Stimulated activated CD8-positive, alpha-beta memory T cell treated with anti-CD3 and anti-CD28 coated beads, Interleukin-7, amount 100 ng/mL, for 1 hour (primary cell): Measurements from ENCODE around the gene PARD3.
"Not testable (repeated sequence)": the region's sequence is repeated elsewhere in the genome, so short reads cannot be mapped to it uniquely, and the experiment has no call there.

Experiments used
- DNase-seq, 2 donors: peaks; one replicate each; pipeline ENCODE4 v3.0.0-alpha.2; 2020; ENCODE audit warnings: low read depth in 2 of 2

Gene PARD3

DNA sequence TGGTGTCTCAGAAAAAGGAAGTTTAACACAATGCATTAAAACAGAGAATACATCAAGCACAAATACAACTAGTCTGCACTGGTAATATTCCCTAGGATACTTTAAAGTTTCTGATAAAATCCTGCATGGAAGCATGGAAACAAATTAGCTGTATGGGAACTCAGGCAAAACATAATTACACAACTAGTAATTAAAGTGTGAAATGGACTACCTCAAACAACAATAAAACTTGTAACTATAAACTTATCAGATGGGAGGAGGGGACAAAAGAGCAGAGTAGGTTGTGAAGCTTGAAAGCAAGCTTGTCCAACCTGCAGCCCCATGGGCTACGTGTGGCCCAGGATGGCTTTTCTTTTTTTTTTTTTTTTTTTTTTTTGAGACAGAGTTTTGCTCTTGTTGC is 98.9 kb downstream of the PARD3 start:
- DNase-seq: no peak

DNA sequence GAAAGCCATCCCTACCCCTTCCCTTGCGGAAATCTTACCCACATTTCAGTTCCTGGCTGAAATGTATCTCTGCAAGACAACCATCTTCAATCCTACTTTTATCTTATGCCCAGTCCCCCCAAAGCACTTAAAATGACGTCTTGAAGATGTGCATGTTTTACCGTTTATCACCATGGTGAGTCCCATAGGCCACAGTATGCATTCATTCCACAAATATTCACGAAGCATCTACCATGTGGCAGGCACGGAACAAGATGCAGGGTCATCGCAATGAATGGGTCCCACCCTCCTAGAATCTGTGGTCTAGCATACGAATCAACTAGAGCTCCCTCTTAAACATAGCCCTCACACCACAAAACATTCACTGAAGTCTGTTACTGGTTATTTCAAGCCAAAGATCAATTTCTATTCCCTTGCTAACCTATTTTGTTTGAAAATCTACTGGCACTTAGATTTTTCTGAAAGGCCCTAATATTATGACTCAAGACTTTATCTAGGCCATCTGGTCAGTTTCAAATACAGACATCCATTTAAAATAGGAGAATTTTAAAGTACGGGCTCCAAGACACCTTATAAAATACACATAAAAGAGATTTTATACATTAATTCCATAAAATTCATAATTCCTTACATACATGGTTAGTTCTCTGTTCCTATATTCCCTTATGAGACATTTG is 99.4 kb downstream of the PARD3 start:
- DNase-seq: no peak

DNA sequence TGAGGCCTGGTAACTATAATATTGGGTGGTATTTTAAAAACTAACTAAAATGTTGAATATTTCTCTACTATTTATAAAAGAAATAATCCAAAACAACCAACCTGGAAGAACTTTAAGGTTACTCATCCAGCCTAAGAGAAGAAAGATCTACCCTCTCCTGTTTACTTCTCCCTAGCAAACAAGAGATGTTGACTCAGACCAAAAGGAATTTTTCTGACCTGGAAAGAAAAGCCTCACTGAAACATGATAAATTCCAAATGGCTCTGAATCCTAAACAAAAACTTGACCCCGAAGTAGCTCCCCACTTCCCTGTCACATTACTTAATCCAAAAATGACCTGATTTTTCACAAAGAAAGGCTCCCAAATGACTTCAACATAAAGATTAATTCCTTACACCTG is 101.2 kb downstream of the PARD3 start:
- DNase-seq: no peak

DNA sequence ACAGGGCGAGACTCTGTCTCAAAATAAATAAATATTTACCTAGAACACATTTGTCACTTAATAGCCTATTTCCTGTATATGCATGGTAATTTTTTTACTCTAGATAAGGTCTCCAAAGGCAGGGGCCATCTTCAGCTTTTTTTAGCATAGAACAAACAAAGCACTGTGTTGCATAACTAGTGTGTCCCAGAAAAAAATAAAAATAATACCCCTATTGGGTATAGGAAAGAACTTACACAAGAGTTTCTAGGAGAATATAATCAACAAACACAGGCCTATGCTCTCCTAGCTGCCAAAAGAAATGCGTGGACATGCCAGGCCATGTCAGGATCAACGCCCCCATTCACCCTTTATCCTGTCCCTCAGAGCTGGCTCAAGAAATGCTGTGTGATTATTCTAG is 103.6 kb downstream of the PARD3 start:
- no peak for DNase-seq

DNA sequence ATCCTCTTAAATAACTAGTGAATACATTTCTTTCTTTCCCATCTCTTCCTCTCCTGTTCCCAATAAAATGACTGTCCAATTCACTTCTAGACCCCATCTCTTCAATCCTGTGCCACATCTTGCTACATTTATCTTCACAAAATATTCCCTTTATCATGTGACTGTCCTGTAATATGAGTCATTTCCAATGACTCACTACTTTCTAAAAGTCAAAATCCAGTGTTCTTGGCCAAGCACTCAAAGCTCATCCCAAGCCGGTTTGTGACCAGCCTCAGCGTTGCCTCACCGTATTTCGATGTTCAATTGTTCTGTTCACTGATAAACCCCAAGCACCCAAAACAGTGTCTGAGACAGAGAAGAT is 104.7 kb downstream of the PARD3 start:
- DNase-seq: no peak

DNA sequence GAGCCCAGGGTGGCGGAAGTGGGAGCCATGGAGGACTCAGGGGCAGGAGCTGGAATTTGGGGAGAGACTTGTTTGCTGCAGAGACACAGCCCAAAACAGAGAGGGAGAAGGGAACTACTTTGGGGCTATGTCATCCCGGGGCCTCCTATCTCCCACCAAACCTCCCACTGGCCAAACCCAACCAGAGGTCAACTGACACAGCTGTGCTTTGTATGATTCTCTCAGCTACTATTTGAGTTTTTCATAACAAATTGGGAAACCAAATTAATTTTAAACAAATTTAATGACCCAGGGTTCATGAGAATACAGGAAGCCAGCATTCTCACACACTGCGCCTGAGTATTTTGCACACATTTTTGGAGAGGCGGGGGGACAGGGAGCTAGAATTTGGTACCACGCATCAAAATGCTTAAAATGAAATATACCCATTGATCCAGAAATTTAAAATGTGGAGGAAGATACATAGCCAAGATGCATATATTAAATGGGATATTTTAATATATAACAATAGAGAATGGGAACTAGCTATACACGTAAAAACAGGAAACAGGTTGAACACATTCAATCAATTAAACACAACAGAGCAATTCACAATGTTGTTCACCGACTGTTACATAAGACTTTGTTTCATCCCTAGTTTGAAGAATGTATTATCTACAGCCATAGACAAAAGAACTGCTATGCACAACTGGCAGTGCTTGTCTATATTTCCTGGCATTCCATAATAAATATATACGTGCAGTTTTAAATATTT is 105.3 kb downstream of the PARD3 start:
- DNase-seq: no peak

DNA sequence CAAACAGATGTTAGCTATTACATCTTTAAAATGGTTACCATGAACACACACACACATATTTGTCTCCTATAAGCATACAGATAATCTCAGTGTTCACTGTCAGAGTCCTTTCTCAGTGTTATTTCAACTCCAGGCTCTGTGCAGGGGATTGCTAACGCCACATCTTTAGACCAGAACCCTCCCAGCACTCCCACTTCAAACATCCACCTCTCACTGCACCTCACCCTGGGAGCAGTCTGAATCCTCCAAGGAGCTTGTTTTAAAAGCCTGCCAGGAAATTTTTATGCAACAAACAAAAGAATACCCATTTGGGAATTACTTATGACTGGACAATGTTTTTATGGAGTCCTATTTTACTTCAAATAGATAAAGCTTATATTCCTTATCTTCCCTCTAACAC is 107.4 kb downstream of the PARD3 start:
- no peak for DNase-seq

DNA sequence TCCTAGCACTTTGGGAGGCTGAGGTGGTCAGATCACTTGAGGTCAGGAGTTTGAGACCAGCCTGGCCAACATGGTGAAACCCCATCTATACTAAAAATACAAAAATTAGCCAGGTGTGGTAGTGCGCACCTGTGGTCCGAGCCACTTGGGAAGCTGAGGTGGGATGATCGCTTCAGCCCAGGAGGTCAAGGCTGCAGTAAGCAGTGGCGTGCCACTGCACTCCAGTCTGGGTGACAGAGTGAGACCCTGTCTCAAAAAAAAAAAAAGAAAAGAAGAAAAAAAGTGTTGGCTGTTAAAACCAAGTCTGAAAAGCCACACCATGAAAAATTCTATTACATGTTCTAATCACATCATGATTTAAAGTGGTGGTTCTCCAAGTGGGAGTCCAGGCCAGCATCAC is 108.1 kb downstream of the PARD3 start:
- DNase-seq: not testable (repeated sequence)

DNA sequence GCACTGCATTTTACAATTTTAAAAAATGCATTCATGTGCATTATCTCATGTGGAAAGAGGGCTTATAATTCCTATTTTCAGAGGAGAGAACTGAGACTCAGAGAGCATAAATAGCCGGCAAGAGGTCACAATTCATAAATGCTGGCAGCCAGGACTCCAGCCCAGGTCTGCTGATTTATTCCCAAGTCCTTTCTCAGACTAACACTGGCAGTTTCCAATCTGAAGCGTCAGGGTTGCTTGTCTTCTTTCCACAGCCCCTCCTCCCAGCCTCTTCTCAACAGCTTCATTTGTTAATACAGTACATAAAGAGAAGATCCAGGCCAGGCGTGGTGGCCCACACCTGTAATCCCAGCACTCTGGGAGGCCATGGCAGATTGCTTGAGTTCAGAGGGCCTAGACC is 108.9 kb downstream of the PARD3 start:
- DNase-seq: no peak

DNA sequence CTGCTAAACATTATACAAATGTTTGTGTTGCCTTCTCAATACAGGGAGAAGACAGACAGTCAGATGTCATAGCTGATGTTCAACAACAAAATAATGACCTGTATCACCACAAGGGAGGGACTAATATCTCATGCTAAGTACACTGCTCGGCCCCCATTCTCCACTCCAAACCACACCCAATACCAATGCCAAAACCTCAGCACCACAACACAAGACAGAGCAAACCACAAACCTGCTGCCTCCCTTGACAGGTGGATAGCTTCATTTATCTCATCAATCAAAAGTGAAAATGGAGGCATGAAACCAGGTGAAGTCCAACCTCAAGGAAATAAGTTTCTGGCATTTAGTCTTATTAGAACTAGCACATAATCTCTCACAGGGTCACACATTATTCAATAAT is 109.5 kb downstream of the PARD3 start:
- DNase-seq: no peak

DNA sequence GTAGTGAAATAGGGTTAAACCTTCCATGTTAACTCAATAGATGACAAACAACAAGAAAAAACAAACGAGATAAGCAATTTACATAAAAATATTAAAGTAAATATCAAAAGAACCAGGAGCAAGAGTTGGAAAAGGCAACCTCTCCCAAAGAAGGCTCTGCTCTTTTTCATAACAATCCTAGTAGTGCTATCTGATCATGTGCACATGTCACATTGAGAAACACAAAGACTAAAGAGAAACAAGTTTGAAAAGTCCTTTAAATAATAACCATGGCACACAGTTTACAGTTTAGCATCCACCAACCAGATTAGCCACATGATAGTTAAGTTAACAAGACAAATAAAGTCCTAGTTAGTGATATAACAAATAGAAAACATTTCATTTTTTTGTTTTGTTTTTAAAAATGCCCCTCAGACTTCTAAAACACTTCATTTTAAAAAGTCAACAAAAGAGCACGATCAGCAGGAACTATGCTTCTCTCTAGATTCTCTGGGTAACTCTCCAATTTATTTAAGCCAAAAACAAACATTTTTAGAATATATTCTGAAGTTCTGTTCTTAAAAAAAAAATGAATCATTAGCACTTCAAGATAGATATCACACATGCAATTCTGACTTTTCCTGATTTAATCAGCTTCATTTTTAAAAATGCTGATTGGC is 110.4 kb downstream of the PARD3 start:
- no peak for DNase-seq

DNA sequence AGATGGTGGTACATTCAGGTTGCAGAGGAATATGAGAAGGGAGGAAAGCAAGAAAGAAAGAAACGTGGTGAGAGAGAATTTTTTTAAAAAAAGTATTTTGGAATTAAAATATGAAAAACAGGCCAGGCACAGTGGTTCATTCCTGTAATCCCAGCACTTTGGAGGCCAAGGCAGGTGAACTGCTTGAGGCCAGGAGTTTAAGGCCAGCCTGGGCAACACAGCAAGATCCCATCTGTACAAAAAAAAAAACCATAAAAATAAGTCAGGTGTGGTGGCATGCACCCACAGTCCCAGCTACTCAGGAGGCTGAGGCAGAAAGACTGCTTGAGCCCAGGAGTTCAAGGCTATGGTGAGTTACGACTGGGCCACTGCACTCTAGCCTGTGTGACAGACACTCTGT is 112.1 kb downstream of the PARD3 start:
- DNase-seq: no peak

DNA sequence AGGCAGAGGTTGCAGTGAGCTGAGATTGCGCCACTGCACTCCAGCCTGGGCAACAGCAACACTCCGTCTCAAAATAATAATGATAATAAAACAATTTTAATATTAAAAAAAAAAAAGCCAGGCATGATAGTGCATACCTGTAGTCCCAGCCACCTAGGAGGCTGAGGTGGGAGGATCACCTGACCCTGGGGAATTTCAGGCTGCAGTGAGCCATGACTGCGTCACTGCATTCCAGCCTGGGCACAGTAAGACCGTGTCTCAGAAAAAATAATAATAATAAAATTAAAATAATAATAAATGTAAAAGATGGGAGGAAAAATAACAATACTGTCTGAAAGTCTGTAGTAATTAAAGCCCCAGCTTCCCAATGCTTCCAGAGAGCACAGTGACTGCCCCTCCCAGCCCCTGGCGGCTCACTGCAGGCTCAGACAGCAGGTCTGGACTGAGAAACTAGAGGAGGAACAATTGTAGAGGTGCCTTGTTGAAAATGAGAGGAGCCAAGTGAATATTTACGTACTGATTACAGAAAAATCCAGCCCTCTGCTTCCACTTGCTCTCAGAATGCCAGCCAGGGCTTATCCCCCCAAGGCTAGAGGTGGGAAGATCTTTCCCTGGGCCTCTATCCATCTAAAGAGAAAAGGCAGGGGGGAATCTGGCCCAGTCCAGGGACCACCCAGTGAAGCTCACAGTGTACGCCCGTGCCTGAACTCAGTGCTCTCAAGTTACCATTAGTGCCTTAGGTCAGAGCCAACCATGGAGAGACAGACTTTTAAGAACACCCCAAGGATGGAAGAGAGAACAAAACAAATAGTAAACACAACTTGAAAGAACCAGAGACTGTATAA is 112.8 kb downstream of the PARD3 start:
- DNase-seq: no peak

DNA sequence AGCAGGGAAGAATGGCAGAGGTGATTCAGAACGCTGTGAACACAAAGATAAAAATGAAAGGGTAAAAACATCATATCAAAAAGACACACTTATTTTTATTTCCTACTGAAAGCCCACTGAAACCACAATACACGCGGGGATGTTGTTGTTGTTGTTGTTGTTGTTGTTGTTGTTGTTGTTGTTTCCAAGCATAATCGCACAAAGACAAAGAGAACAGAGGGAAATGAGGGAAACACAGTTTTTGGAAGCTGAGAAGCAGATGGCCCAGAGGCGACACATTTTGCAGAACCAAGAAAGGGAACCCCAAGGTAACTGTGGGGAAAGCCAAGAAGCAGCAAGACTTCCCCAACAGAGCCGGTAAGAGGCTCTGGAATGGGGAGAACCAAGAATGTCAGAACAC is 113.9 kb downstream of the PARD3 start:
- DNase-seq: no peak

DNA sequence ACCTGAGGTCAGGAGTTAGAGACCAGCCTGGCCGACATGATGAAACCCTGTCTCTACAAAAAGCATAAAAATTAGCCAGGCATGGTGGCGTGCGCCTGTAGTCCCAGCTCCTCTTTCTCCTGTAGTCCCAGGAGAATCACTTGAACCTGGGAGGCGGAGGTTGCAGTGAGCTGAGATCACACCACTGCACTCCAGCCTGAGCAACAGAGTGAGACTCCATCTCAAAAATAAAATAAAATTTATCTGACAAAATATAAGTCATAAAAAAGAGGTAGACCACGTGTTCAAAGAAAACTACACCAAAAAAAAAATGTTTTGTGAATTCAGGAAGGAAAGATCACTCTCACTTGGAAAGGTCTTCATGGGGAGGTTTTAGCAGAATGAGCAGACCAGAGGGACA is 114.3 kb downstream of the PARD3 start:
- DNase-seq: not testable (repeated sequence)

DNA sequence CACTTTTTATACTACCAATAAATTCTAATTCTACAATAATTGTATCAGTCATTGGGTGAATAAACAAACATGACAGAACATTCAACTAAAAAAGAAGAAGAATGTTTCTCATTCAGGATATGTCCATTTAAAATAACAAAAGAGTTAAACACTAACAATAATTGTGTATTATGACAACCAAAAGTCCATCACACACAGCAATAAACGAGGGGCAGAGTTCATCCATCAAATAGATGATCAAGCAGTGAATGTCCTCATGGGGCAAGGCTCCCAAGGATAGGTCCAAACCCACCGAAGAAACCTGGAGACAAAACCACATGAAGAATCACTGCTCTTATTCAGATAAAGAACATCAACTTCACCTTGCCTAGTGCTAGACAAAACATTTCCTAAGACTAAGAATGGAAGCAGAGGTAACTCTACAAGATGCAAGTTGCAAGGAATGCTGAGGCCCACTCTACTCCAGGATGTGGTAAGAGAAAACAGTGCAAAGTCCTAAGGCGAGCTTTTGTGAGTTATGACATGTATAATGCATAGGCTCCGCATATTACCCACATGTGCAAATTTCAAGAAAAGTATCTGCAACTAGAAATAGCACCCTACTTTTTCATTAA is 115.1 kb downstream of the PARD3 start:
- no peak for DNase-seq

DNA sequence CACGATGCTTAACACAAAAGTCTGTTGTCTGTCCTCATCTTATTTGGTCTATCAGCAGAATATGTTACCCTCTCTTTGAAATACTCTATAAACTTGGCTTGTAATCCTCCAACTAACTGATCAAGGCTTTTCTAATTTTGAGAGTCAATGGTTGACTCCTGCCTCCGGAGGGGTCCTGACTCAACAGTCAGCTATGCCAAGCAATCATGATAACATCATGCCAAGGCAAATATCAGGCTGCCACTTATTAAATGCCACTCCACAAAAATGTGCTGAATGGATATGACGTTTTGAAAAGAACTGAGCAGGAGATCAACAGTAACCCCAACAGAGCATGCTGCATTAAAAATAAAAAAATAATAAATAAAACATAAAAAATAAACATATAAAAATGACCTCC is 116.1 kb downstream of the PARD3 start:
- no peak for DNase-seq

DNA sequence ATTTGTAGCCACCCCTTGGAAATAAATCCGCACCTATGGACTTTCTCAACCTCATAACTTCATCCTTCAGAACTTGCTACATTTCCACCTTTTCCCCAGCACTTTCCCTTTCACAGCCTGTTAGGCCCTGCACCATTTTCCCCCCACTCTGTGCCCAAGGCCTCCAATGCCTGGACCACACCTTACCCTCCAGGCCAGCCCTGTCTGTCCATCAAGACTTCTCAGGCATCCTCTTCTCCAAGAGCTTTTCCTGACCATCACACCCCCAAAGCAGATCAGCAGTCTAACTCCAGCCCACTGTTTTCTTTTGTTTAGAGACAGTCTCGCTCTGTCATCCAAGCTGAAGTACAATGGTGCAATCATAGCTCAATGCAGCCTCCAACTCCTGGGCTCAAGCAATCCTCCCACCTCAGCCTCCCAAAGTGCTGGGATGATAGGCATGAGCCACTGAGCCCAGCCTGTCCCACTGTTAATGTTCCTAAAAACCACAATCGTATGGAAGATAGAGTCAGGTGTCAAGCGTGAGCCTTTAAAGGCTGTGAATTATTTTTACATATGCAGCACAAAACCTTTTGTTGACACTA is 116.8 kb downstream of the PARD3 start:
- no peak for DNase-seq

DNA sequence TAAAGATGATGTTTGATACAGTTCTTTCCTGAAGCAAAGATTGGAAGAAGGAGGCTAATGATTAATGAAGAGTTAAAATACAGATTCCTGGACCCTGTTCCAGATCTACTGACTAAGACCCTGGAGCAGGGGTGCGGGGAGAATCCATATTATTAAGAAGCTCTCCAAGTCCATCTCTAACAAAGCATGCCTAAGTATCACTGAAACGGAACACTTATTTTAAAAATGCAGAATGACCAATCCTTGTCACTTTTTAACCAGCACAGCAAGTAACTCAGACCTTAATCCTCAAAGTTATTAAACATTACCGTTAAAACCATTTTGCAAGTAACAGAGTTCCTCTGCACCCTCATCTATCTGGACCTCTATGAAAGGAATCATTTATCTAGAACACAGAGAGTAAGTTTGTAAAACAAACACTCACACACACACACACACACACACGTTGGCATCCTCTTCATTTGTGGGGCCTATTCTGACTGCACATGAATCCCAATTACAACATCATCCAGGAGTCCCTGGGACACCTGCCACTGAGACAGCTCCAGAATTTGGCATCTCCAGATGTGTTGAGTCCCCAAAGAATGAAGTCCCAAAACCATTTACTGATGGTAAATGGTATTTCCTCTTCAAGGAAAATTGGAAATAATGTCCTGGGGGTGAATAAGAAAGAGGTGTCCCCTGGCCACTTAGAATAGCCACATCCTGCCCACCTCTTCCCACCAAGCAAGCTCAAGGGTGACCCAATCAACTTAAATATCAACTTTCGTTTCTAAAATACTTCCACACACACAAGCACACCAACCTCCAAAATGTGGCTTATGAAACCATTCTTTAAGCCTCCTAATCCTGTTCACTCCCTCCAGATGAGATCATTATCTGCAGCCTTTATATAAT is 117.5 kb downstream of the PARD3 start:
- no peak for DNase-seq

DNA sequence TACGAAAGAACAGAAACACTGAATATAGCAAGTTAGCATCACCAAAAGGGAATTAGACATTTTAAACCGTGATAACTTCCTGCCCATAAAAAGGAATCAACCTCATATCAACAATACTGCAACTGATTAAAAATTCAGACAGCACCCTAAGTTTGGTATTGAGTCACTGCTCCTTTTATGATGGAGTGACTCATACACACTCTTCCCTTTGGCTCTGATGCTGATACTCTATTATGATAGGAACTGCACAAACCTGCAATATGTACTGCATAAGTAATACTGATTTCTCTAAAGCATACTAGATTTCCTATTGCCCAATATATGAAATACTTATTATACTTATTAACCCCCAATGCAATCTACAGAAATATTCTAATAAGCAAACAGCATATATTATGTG is 118.7 kb downstream of the PARD3 start:
- no peak for DNase-seq
